Kidney (tissue), 14 donors: ENCODE results near the gene SMCHD1. TPM values are rescaled to one million over a fixed set of nuclear protein-coding genes. Genes with fewer than 3 reads are reported as not detected.

ENCODE experiments used
- DNase-seq, 5 donors: peaks; one replicate each; pipeline ENCODE4 v3.0.0-alpha.2; 2013 to 2020
- FAIRE-seq: peaks from 2 replicates; lab custom pipeline; 2012; peaks lifted over from hg19 to GRCh38; lab: Jason Lieb, UNC
- H3K27ac ChIP-seq, 2 donors: one replicate each; pipeline ENCODE4 v1.7.0; 2013; ENCODE audit warnings: low read depth in 2 of 2, low read length in 2 of 2, inconsistent platforms in 1 of 2
- H3K27me3 ChIP-seq: one replicate; pipeline ENCODE4 v1.7.1; 2013; ENCODE audit warnings: low read length, inconsistent platforms; ENCODE audit not compliant: control insufficient read depth, insufficient read depth
- H3K36me3 ChIP-seq, 3 donors: one replicate each; pipeline versions ENCODE4 v1.7.0 to v1.7.1; 2013; ENCODE audit warnings: low read length in 3 of 3, control low read depth in 1 of 3, inconsistent platforms in 1 of 3; ENCODE audit not compliant: insufficient read depth in 3 of 3, control insufficient read depth in 2 of 3
- H3K4me1 ChIP-seq, 3 donors: one replicate each; pipeline versions ENCODE4 v1.7.0 to v1.7.1; 2013; ENCODE audit warnings: low read length in 3 of 3, inconsistent platforms in 1 of 3, low read depth in 1 of 3; ENCODE audit not compliant: control insufficient read depth in 2 of 3, insufficient read depth in 2 of 3
- H3K4me3 ChIP-seq, 3 donors: one replicate each; pipeline versions ENCODE4 v1.7.0 to v1.8.1; 2013; ENCODE audit warnings: low read length in 3 of 3, control low read depth in 1 of 3, inconsistent platforms in 1 of 3
- H3K9ac ChIP-seq, 3 donors: one replicate each; pipeline versions ENCODE4 v1.7.0 to v1.7.1; 2013; ENCODE audit warnings: low read length in 3 of 3, control low read depth in 1 of 3, inconsistent platforms in 1 of 3
- H3K9me3 ChIP-seq, 3 donors: one replicate each; pipeline versions ENCODE4 v1.7.0 to v1.7.1; 2013; ENCODE audit warnings: low read length in 3 of 3, control low read depth in 1 of 3, inconsistent platforms in 1 of 3; ENCODE audit not compliant: control insufficient read depth in 2 of 3, insufficient read depth in 1 of 3
- intact Hi-C: fragments of 100-400 bp; cut with DNase I; formaldehyde crosslinking; loops from one replicate; pipeline ENCODE4 v1.11.1; 2022
- polyA plus RNA-seq: library from polyadenylated mRNA; stranded (reverse); fragments of 350-450 nt; fragmentation: Illumina TruSeq; extraction: RNeasy Lipid Tissue Mini Kit (QIAGEN cat#74804); gene quantifications from one replicate; pipeline ENCODE4 v1.2.3, GENCODE V29; 2014; ENCODE audit warnings: low read depth, low replicate concordance; ENCODE audit not compliant: insufficient read depth
- total RNA-seq: library from RNA; stranded (reverse); fragmentation: NEBNext Ultra II Directional; extraction: Animal tissue kit (Norgen Biotek cat#: 25700); gene quantifications from one replicate; pipeline ENCODE4 v1.2.1, GENCODE V29; 2021
- TF ChIP-seq, protein P1 (sequence below): IDR thresholded peaks from 3 replicates; pipeline ENCODE4 v1.5.1; 2012; ENCODE audit warnings: mild to moderate bottlenecking, moderate library complexity, borderline replicate concordance; ENCODE audit not compliant: insufficient read depth; ENCODE audit errors: extremely low read depth
- donor health status: control.
- donor health status: control.
- donor health status: control.
- donor health status: control.
- donor health status: control.
- donor health status: DM: yes; HTN: yes; CAD: no.
- donor health status: Normal renal cell carcinoma (clear cell type).

The SMCHD1 gene
- total and polyA plus RNA-seq, 2 donors from 2014 or later, result 5.2 to 59.0 TPM

DNA sequence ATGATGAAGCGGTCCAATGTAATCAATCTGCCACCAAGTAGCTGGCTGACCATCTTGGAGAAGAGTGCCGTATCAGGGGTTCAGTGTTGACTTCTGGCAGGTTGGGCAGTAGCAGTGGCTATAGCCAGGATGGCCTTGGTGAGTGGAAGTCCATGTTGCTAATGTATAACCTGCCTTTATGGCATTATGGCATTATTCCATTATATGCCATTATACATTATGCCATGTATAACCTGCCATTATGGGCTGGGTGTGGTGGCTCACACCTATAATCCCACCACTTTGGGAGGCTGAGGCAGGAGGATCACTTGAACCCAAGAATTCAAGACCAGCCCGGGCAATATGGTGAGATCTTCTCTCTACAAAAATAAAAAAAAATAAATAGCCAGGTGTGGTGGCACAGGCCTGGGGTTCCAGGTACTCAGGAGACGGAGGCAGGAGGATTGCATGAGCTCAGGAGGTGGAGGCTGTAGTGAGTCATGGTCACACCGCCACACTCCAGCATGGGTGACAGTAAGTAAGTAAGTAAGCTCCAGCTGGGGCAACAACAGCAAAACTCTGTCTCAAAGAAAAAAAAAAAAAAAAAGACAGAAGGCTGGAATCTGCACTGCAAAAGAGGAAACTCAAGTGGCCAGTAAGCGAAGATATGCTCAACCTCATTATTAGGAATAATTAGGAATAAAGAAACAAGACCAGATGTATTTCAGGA, 166.8 kb downstream of the SMCHD1 start:
- Histone ChIP-seq H3K36me3 (no peaks in the 10 kb centered on the region), H3K27me3 (no peaks in the 10 kb centered on the region), H3K4me1 (no peaks in the 10 kb centered on the region), H3K27ac (no peak overlapping the region), H3K9ac (no peak overlapping the region), H3K4me3 (no peak overlapping the region), H3K9me3 (no peaks in the 10 kb centered on the region)
- intact Hi-C loops, result no loop called here
- DNase-seq (no peak), FAIRE-seq (no peak)
- TF ChIP-seq, protein P1, sequence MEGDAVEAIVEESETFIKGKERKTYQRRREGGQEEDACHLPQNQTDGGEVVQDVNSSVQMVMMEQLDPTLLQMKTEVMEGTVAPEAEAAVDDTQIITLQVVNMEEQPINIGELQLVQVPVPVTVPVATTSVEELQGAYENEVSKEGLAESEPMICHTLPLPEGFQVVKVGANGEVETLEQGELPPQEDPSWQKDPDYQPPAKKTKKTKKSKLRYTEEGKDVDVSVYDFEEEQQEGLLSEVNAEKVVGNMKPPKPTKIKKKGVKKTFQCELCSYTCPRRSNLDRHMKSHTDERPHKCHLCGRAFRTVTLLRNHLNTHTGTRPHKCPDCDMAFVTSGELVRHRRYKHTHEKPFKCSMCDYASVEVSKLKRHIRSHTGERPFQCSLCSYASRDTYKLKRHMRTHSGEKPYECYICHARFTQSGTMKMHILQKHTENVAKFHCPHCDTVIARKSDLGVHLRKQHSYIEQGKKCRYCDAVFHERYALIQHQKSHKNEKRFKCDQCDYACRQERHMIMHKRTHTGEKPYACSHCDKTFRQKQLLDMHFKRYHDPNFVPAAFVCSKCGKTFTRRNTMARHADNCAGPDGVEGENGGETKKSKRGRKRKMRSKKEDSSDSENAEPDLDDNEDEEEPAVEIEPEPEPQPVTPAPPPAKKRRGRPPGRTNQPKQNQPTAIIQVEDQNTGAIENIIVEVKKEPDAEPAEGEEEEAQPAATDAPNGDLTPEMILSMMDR, result no peak

DNA sequence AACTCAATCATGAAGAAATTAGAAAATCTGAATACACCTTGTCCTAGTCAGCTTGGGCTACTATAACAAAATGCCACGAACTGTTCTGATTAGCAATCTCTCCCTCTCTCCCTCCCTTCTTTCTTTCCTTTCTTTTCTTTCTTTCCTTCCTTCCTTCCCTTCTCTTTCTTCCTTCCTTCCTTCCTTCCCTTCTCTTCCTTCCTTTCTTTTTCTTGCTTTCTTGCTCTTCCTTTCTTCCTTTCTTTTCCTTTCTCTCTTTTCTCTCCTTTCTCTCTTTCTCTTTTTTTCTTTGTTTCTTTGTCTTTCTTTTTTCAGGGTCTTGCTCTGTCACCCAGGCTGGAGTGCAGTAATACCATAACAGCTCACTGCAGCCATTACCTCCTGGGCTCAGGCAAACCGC, 167.7 kb downstream of the SMCHD1 start:
- Histone ChIP-seq H3K27ac (no peak overlapping the region), H3K9ac (no peak overlapping the region), H3K36me3 (no peaks in the 10 kb centered on the region), H3K27me3 (no peaks in the 10 kb centered on the region), H3K4me3 (no peak overlapping the region), H3K4me1 (no peaks in the 10 kb centered on the region), H3K9me3 (no peaks in the 10 kb centered on the region)
- intact Hi-C loops, result no loop called here
- TF ChIP-seq, protein P1, result no peak
- no peak for DNase-seq
- FAIRE-seq, result no peak

DNA sequence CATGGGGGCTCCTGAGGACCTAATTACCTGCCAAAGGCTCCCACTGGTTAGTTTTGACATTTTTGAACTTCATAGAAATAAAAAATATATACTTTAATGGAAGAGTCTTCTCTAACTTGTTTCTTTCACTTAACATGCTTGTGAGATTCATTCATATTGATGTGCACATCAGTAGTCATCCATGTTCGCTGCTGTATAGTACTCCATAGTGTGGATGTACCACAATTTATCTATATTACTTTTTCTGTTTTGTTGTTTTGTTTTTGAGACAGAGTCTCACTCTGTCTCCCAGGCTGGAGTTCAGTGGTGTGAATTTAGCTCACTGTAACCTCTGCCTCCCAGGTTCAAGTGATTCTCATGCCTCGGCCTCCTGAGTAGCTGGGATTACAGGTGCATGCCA, 168.4 kb downstream of the SMCHD1 start:
- Histone ChIP-seq H3K4me3 (no peak overlapping the region), H3K4me1 (no peaks in the 10 kb centered on the region), H3K27me3 (no peaks in the 10 kb centered on the region), H3K9ac (no peak overlapping the region), H3K27ac (no peak overlapping the region), H3K9me3 (no peaks in the 10 kb centered on the region), H3K36me3 (no peaks in the 10 kb centered on the region)
- DNase-seq, result no peak
- FAIRE-seq, result no peak
- intact Hi-C loops, result no loop called here
- TF ChIP-seq, protein P1, result no peak

DNA sequence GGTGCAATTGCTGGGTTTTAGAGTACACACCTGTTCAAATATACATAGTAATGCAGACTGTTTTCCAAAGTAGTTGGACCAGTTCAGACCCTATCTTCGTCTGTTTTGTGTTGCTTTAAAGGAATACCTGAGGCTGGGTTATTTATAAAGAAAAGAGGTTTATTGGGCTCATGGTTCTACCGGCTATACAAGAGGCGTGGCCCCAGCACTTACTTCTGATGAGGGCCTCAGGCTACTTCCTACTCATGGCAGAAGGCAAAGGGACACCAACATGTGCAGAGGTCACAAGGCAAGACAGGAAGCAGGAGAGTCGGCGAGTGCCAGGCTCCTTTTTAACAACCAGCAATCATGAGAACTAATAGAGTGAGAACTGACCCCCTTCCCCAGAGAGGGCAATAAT, 169.3 kb downstream of the SMCHD1 start:
- Histone ChIP-seq H3K4me1 (no peaks in the 10 kb centered on the region), H3K27me3 (no peaks in the 10 kb centered on the region), H3K9ac (no peak overlapping the region), H3K9me3 (no peaks in the 10 kb centered on the region), H3K4me3 (no peak overlapping the region), H3K27ac (no peak overlapping the region), H3K36me3 (no peaks in the 10 kb centered on the region)
- intact Hi-C loops, result no loop called here
- DNase-seq, result no peak
- TF ChIP-seq, protein P1, result no peak
- FAIRE-seq, result no peak
